ENCODE data around the gene PGLYRP3. TPM values are rescaled to one million over a fixed set of nuclear protein-coding genes. Genes with fewer than 3 reads are reported as not detected.

PGLYRP3 gene
- total and polyA plus RNA-seq, 2 of the 13 experiments (the other 11 are each of a cell fraction or from before 2014, with no cell fraction given) = not detected

- CTCF ChIA-PET (ENCODE audit: low intra/inter-chr PET ratio, low total read pairs) = no interaction called here
- no TSS peak for BruUV-seq (replicated peaks)
- intact Hi-C loops (cut with micrococcal nuclease; ENCODE audit: unreplicated experiment) = no loop called here
- H3K4me3 ChIP-seq (replicated peaks in 1 of 3; ENCODE audit: insufficient read depth in 1 of 3, low read depth in 2 of 3, low read length in 3 of 3) = no peak overlapping the region
- H2AFZ ChIP-seq (ENCODE audit: low read length) = no peak overlapping the region
- TF ChIP-seq ZNF75D (CRISPR knock-in tag; IDR thresholded peaks at IDR 0.05; ENCODE audit: borderline replicate concordance) (no peak), ELF1 (CRISPR knock-in tag; IDR thresholded peaks at IDR 0.05) (no peak), TBL1XR1 (IDR thresholded peaks at IDR 0.05; ENCODE audit: borderline replicate concordance, low read length, partially characterized antibody) (no peak), CREB1 (IDR thresholded peaks at IDR 0.05) (no peak), CREB1 (CRISPR knock-in tag; IDR thresholded peaks at IDR 0.05) (no peak), ZMYM4 (CRISPR knock-in tag; IDR thresholded peaks at IDR 0.05) (no peak), ZBTB49 (CRISPR knock-in tag; IDR thresholded peaks at IDR 0.05; ENCODE audit: borderline replicate concordance) (no peak), FOXO1 (CRISPR knock-in tag; IDR thresholded peaks at IDR 0.05) (no peak)
- POLR2A ChIA-PET = no interaction called here
- H3K27ac ChIP-seq (ENCODE audit: extremely low read length, insufficient read depth, low read length) = no peak overlapping the region
- FAIRE-seq (no peak), ATAC-seq (no peak), DNase-seq (ENCODE audit: low spot score) (no peak)
- no CpG with 5 or more reads among the region's 2 CpGs for WGBS (ENCODE audit: low lambda C conversion rate)
- no peak overlapping the region for H3K9ac ChIP-seq (ENCODE audit: insufficient read depth, low read depth, low read length)
- no peak overlapping the region for H3K4me2 ChIP-seq (ENCODE audit: low read depth, low read length)
- in situ Hi-C loops (cut with HindIII; ENCODE audit: extremely low pct_ligation_motif_present, low pct_unique_long_range_greater_than_20kb) = no loop called here
- H3K79me2 ChIP-seq (ENCODE audit: insufficient read depth, low read length) = no peaks in the 10 kb centered on the region
- peaks cover 2 to 11% of the 10 kb centered on the region in 2 experiments; a peak in 4 of 5 replicates for H3K27me3 ChIP-seq (ENCODE audit: control insufficient read depth in 1 of 2, insufficient read depth in 2 of 2, low read length in 2 of 2)
- no peaks in the 10 kb centered on the region for H3K4me1 ChIP-seq (ENCODE audit: insufficient read depth, low read length)
- no peaks in the 10 kb centered on the region for H3K36me3 ChIP-seq (replicated peaks in 1 of 2; ENCODE audit: control insufficient read depth in 1 of 2, insufficient read depth in 2 of 2, low read length in 2 of 2)
- H4K20me1 ChIP-seq (ENCODE audit: insufficient read depth, low read length) = no peaks in the 10 kb centered on the region
- H3K9me3 ChIP-seq (ENCODE audit: low read length) = no peaks in the 10 kb centered on the region
These were observed 3.3 kb downstream of the PGLYRP3 start for GRCh38 chr1:153309441-153309840.
